ENCODE data around the gene ARMC8.

ARMC8 gene

DNA sequence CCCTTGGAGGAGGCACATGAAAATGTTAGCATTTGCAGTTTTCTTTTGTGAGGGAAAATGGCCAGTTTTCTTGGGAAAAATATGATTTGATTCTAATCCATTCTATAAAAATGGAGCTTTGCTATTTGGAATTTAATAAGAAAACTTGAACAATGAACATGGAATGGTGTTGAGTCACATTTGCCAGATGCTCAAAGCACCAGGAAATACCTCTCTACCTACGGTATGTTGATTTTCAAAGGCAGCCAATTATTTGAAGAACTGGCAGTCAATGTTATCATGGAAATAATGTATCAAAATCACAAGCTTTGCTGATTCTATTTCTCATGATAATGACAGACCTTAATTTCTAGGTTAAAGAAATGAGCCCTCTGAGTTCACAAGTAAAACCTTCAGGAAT, 127.7 kb downstream of the ARMC8 start:
- Histone ChIP-seq H3K36me3 (ENCODE audit: insufficient read depth, low read length) (no peaks in the 10 kb centered on the region), H4K20me1 (ENCODE audit: insufficient read depth, low read length) (no peaks in the 10 kb centered on the region), H3K9ac (ENCODE audit: low read length) (no peak overlapping the region), H3K79me2 (ENCODE audit: insufficient read depth, low read length) (no peaks in the 10 kb centered on the region), H2AFZ (ENCODE audit: low read length) (no peak overlapping the region), H3K9me3 (ENCODE audit: low read length) (no peaks in the 10 kb centered on the region), H3K27ac (ENCODE audit: low read depth, low read length, poor library complexity, severe bottlenecking) (no peak overlapping the region), H3K27me3 (ENCODE audit: insufficient read depth, low read length) (0 out of 2 replicates have a peak, but pooled peaks cover 7% of the 10 kb centered on the region), H3K4me3 (ENCODE audit: low read depth, low read length, poor library complexity, severe bottlenecking) (no peak overlapping the region), H3K9me2 (ENCODE audit: low read depth, low read length) (no peaks in the 10 kb centered on the region), H3F3A (ENCODE audit: insufficient read depth, low read length) (no peaks in the 10 kb centered on the region), H3K4me1 (ENCODE audit: insufficient read depth, low read length, severe bottlenecking) (no peaks in the 10 kb centered on the region), H3K4me2 (ENCODE audit: low read length) (no peak overlapping the region)
- no peak for TF ChIP-seq EZH2 (IDR thresholded peaks at IDR 0.05; ENCODE audit: borderline replicate concordance, low read length)
- TF ChIP-seq, protein P1, sequence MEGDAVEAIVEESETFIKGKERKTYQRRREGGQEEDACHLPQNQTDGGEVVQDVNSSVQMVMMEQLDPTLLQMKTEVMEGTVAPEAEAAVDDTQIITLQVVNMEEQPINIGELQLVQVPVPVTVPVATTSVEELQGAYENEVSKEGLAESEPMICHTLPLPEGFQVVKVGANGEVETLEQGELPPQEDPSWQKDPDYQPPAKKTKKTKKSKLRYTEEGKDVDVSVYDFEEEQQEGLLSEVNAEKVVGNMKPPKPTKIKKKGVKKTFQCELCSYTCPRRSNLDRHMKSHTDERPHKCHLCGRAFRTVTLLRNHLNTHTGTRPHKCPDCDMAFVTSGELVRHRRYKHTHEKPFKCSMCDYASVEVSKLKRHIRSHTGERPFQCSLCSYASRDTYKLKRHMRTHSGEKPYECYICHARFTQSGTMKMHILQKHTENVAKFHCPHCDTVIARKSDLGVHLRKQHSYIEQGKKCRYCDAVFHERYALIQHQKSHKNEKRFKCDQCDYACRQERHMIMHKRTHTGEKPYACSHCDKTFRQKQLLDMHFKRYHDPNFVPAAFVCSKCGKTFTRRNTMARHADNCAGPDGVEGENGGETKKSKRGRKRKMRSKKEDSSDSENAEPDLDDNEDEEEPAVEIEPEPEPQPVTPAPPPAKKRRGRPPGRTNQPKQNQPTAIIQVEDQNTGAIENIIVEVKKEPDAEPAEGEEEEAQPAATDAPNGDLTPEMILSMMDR (IDR thresholded peaks at IDR 0.05; ENCODE audit: low read length): no peak

DNA sequence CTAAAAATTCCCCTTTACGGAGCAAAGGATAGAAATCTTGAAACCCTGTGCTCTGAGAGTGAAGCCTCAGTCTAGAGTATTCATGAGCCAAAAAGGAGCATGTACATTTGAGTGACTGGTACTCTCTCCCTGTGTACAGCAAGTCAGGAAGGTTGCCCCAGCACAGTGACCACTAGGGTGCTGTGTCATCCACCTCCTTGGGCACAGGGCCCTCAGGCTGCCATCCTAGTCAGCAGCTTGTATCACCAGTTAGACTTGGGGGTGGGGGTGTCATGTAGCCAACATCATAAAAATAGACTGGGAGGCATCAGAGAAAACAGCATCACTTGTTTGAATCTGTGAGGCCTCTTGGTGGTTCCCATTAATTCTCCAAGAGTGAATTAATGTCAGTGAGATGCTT, 130.6 kb downstream of the ARMC8 start:
- Histone ChIP-seq H3K4me3 (ENCODE audit: low read depth, low read length, poor library complexity, severe bottlenecking) (no peak overlapping the region), H3K27ac (ENCODE audit: low read depth, low read length, poor library complexity, severe bottlenecking) (no peak overlapping the region), H3K4me1 (ENCODE audit: insufficient read depth, low read length, severe bottlenecking) (no peaks in the 10 kb centered on the region), H3F3A (ENCODE audit: insufficient read depth, low read length) (no peaks in the 10 kb centered on the region), H3K9me3 (ENCODE audit: low read length) (no peaks in the 10 kb centered on the region), H3K27me3 (ENCODE audit: insufficient read depth, low read length) (0 out of 2 replicates have a peak, but pooled peaks cover 4% of the 10 kb centered on the region), H3K36me3 (ENCODE audit: insufficient read depth, low read length) (no peaks in the 10 kb centered on the region), H3K9me2 (ENCODE audit: low read depth, low read length) (no peaks in the 10 kb centered on the region), H3K79me2 (ENCODE audit: insufficient read depth, low read length) (no peaks in the 10 kb centered on the region), H3K9ac (ENCODE audit: low read length) (no peak overlapping the region), H3K4me2 (ENCODE audit: low read length) (no peak overlapping the region), H4K20me1 (ENCODE audit: insufficient read depth, low read length) (no peaks in the 10 kb centered on the region), H2AFZ (ENCODE audit: low read length) (no peak overlapping the region)
- TF ChIP-seq EZH2 (IDR thresholded peaks at IDR 0.05; ENCODE audit: borderline replicate concordance, low read length): no peak
- TF ChIP-seq, protein P1 (IDR thresholded peaks at IDR 0.05; ENCODE audit: low read length): no peak

DNA sequence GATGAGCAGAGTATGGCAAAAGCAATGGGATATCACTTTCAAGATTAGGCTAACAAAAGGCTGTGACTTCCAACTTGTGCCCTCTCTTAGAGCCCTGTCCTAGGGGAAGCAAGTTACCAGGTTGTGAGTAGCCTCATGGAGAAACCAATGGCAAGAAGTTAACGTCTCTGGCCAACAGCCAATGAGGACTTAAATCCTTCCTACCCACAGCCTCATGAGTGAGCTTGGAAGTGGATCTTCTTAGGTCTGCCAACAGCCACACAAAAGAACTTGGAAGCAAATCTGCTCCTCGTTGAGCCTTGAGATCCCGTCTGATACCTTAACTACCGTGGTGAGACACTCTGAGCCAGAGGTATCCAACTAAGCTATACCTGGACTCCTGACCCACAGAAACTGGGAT, 136.9 kb downstream of the ARMC8 start:
- H3K9me2 ChIP-seq (ENCODE audit: low read depth, low read length): no peaks in the 10 kb centered on the region
- H3K36me3 ChIP-seq (ENCODE audit: insufficient read depth, low read length): no peaks in the 10 kb centered on the region
- no peak overlapping the region for H3K27ac ChIP-seq (ENCODE audit: low read depth, low read length, poor library complexity, severe bottlenecking)
- TF ChIP-seq, protein P1 (IDR thresholded peaks at IDR 0.05; ENCODE audit: low read length): no peak
- no peak for TF ChIP-seq EZH2 (IDR thresholded peaks at IDR 0.05; ENCODE audit: borderline replicate concordance, low read length)
- H2AFZ ChIP-seq (ENCODE audit: low read length): no peak overlapping the region
- H3K79me2 ChIP-seq (ENCODE audit: insufficient read depth, low read length): no peaks in the 10 kb centered on the region
- no peaks in the 10 kb centered on the region for H3K27me3 ChIP-seq (ENCODE audit: insufficient read depth, low read length)
- H3K4me3 ChIP-seq (ENCODE audit: low read depth, low read length, poor library complexity, severe bottlenecking): no peak overlapping the region
- H3K4me1 ChIP-seq (ENCODE audit: insufficient read depth, low read length, severe bottlenecking): peaks cover 7% of the 10 kb centered on the region
- H3F3A ChIP-seq (ENCODE audit: insufficient read depth, low read length): no peaks in the 10 kb centered on the region
- H4K20me1 ChIP-seq (ENCODE audit: insufficient read depth, low read length): no peaks in the 10 kb centered on the region
- H3K4me2 ChIP-seq (ENCODE audit: low read length): no peak overlapping the region
- H3K9me3 ChIP-seq (ENCODE audit: low read length): no peaks in the 10 kb centered on the region
- no peak overlapping the region for H3K9ac ChIP-seq (ENCODE audit: low read length)

All from OCI-LY1 (cell line).